Hepatocyte (in vitro differentiated cells): ENCODE results near the gene FAM227B. TPM values are rescaled to one million over a fixed set of nuclear protein-coding genes. Genes with fewer than 3 reads are reported as not detected.
"Not testable (repeated sequence)": the region's sequence is repeated elsewhere in the genome, so short reads cannot be mapped to it uniquely, and the experiment has no call there.

Experiments used
- DNase-seq: peaks from one replicate; pipeline ENCODE4 v3.0.0-alpha.2; 2016; ENCODE audit warnings: low spot score
- H2AFZ ChIP-seq: fragments of 200-600 bp; sonication (generic); 2 replicates; pipeline ENCODE4 v1.6.0; 2016; ENCODE audit warnings: antibody characterized with exemption, mild to moderate bottlenecking
- H3K27ac ChIP-seq: fragments of 200-600 bp; sonication (generic); 2 replicates; pipeline ENCODE4 v1.5.1; 2016; ENCODE audit warnings: mild to moderate bottlenecking
- H3K27me3 ChIP-seq: fragments of 200-600 bp; sonication (generic); 2 replicates; pipeline ENCODE4 v1.6.1; 2016
- H3K36me3 ChIP-seq: fragments of 200-600 bp; sonication (generic); replicated peaks from 2 replicates; pipeline ENCODE4 v1.5.1; 2016; ENCODE audit warnings: low read depth; ENCODE audit not compliant: insufficient read depth
- H3K4me1 ChIP-seq: fragments of 200-600 bp; sonication (generic); 2 replicates; pipeline ENCODE4 v1.5.1; 2016; ENCODE audit warnings: mild to moderate bottlenecking, moderate library complexity; ENCODE audit not compliant: insufficient read depth
- H3K4me2 ChIP-seq: fragments of 200-600 bp; sonication (generic); 2 replicates; pipeline ENCODE4 v1.6.0; 2016
- H3K4me3 ChIP-seq: fragments of 200-600 bp; sonication (generic); 2 replicates; pipeline ENCODE4 v1.5.1; 2016; ENCODE audit warnings: mild to moderate bottlenecking
- H3K79me2 ChIP-seq: fragments of 200-600 bp; sonication (generic); 2 replicates; pipeline ENCODE4 v1.6.0; 2017; ENCODE audit warnings: mild to moderate bottlenecking
- H3K9me2 ChIP-seq: fragments of 200-600 bp; sonication (generic); replicated peaks from 2 replicates; pipeline ENCODE4 v1.6.0; 2017; ENCODE audit warnings: mild to moderate bottlenecking; ENCODE audit not compliant: insufficient read depth
- H3K9me3 ChIP-seq: fragments of 200-600 bp; sonication (generic); 2 replicates; pipeline ENCODE4 v1.5.1; 2016; ENCODE audit warnings: low read depth, mild to moderate bottlenecking
- H4K20me1 ChIP-seq: fragments of 200-600 bp; sonication (generic); 2 replicates; pipeline ENCODE4 v1.6.0; 2016; ENCODE audit warnings: mild to moderate bottlenecking; ENCODE audit not compliant: insufficient read depth, poor library complexity, severe bottlenecking
- EZH2 ChIP-seq: fragments of 200-600 bp; sonication (generic); IDR thresholded peaks from 2 replicates; pipeline ENCODE4 v1.6.1; 2016; ENCODE audit warnings: antibody characterized with exemption, mild to moderate bottlenecking, borderline replicate concordance
- EZH2phosphoT487 ChIP-seq: fragments of 200-600 bp; sonication (generic); IDR thresholded peaks from one replicate; pipeline ENCODE4 v1.6.1; 2018; ENCODE audit warnings: antibody characterized with exemption, mild to moderate bottlenecking, low read depth, moderate library complexity; ENCODE audit not compliant: unreplicated experiment, severe bottlenecking
- WGBS: methylation state at CpG from one replicate; pipeline ENCODE4 v1.1.6; 2016; ENCODE audit warnings: low lambda C conversion rate; ENCODE audit errors: missing lambda C conversion rate; 5-methylcytosine and 5-hydroxymethylcytosine counted together
- polyA plus RNA-seq: library from polyadenylated mRNA; unstranded; fragments of >200 nt; fragmentation: Nextera tagmentation; extraction: Ambion mirVana; gene quantifications from 2 replicates; pipeline ENCODE4 v1.2.1, GENCODE V29; 2016
- total RNA-seq: library from RNA; depleted of rRNA; stranded (reverse); fragments of >200 nt; gene quantifications from 2 replicates; pipeline ENCODE4 v1.2.3, GENCODE V29; 2014
- TF ChIP-seq, protein P1 (sequence below): fragments of 200-600 bp; sonication (generic); IDR thresholded peaks from 2 replicates; pipeline ENCODE4 v1.5.1; 2016; ENCODE audit warnings: antibody characterized with exemption, mild to moderate bottlenecking; ENCODE audit not compliant: poor library complexity

FAM227B gene
- total and polyA plus RNA-seq, 2 experiments from 2014 or later, result 4.5 to 9.2 TPM

DNA sequence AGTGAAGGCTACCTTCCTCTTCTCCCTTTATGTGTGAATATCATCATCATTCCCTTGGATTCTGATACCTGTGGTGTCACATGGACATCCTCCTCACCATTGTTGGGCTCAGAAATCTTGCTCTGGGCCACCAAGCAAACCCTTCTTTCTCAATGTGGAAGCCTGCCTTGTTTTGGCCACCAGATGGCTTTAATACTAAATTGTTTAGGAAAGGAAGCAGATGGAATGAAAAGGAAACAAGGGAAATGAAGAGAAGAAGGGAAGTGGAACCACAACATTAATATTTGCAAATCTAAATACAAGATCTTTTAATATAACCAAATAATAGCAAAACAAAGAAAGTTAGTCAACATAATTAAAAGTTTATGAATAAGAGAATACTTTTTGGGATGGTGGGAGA is 14.0 kb downstream of the FAM227B start:
- no peaks in the 10 kb centered on the region for H4K20me1 ChIP-seq
- H3K27ac ChIP-seq, result no peak overlapping the region

DNA sequence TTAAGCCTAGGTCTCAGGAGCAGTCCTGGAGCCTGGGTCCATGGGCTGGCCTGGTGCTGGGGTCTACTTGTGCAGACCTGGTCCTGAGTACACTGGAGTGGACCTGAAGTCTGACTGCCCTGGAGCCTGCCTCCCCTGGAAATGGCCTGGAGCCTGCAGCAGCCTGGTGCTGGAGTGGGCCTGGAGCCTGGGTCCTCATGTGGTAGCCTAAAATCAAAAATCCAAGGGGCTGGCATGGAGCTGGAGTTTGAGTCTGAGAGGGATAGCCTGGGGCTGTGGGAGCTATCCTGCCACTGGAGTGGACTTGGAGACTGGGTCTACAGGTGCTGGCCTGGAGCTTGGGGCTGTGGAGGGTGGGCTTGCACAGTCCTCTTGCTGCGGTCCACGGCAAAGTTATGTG is 15.0 kb downstream of the FAM227B start:
- TF ChIP-seq EZH2phosphoT487, result no peak
- TF ChIP-seq, protein P1, sequence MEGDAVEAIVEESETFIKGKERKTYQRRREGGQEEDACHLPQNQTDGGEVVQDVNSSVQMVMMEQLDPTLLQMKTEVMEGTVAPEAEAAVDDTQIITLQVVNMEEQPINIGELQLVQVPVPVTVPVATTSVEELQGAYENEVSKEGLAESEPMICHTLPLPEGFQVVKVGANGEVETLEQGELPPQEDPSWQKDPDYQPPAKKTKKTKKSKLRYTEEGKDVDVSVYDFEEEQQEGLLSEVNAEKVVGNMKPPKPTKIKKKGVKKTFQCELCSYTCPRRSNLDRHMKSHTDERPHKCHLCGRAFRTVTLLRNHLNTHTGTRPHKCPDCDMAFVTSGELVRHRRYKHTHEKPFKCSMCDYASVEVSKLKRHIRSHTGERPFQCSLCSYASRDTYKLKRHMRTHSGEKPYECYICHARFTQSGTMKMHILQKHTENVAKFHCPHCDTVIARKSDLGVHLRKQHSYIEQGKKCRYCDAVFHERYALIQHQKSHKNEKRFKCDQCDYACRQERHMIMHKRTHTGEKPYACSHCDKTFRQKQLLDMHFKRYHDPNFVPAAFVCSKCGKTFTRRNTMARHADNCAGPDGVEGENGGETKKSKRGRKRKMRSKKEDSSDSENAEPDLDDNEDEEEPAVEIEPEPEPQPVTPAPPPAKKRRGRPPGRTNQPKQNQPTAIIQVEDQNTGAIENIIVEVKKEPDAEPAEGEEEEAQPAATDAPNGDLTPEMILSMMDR, result no peak
- TF ChIP-seq EZH2, result no peak
- no peaks in the 10 kb centered on the region for H3K36me3 ChIP-seq
- no peak overlapping the region for H3K4me3 ChIP-seq
- no peak overlapping the region for H2AFZ ChIP-seq
- no peaks in the 10 kb centered on the region for H3K4me1 ChIP-seq
- no peaks in the 10 kb centered on the region for H3K9me2 ChIP-seq
- no peak overlapping the region for H3K4me2 ChIP-seq
- no peak for DNase-seq
- 100% methylated on average over 2 of the region's 2 CpGs for WGBS
- H4K20me1 ChIP-seq, result no peaks in the 10 kb centered on the region
- no peaks in the 10 kb centered on the region for H3K27me3 ChIP-seq
- H3K27ac ChIP-seq, result no peak overlapping the region
- no peaks in the 10 kb centered on the region for H3K79me2 ChIP-seq
- H3K9me3 ChIP-seq, result no peaks in the 10 kb centered on the region

More for the DNA sequence above, 14.0 kb downstream of the FAM227B start:
- Histone ChIP-seq H3K36me3 (no peaks in the 10 kb centered on the region), H3K4me2 (no peak overlapping the region), H3K4me1 (no peaks in the 10 kb centered on the region), H3K27me3 (no peaks in the 10 kb centered on the region), H3K9me3 (no peaks in the 10 kb centered on the region), H3K4me3 (no peak overlapping the region), H3K9me2 (no peaks in the 10 kb centered on the region), H3K79me2 (no peaks in the 10 kb centered on the region), H2AFZ (no peak overlapping the region)
- TF ChIP-seq, protein P1, result no peak
- no peak for TF ChIP-seq EZH2
- no peak for TF ChIP-seq EZH2phosphoT487
- no peak for DNase-seq

DNA sequence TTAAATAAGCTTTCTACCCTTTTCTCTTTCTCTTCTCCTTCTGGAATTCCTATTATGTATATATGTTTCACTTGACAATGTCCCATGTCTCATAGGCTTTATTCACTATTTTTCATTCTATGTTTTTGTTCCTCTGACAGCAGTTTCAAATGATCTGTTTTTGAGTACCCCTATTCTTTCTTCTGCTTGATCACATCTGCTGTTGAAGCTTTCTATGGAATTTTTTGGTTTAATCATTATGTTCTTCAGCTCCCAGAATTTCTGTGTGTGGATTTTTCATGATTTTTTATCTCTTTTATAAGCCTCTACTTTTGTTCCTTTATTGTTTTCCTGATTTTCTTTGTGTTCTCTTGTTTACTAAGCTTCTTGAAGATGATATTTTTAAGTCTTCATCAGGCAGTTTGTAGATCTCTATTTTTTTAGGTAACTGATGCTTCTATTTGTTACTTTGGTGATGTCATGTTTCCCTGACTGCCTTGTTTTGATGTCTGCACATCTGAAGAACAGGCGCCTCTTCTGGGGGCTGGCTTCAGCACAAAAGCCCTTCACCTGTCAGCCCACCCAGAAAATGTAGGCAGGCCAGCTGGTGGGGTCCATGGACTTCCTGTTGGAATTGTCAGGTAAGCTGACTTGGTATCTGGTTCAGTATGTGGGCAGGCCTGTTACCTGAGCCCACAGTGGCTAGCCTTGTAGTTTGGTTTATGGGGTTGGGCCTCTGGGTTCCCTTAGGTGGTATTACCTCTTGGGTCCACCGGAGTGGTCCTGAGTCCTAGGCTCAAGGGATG is 15.8 kb downstream of the FAM227B start:
- no peak overlapping the region for H2AFZ ChIP-seq
- peaks cover 1% of the 10 kb centered on the region for H3K9me3 ChIP-seq
- no peaks in the 10 kb centered on the region for H3K4me1 ChIP-seq
- no peaks in the 10 kb centered on the region for H3K79me2 ChIP-seq
- H3K27me3 ChIP-seq, result no peaks in the 10 kb centered on the region
- H3K36me3 ChIP-seq, result no peaks in the 10 kb centered on the region
- no peaks in the 10 kb centered on the region for H4K20me1 ChIP-seq
- no peak for DNase-seq
- no peak overlapping the region for H3K27ac ChIP-seq
- TF ChIP-seq EZH2 (no peak), EZH2phosphoT487 (no peak)
- TF ChIP-seq, protein P1, result no peak
- H3K9me2 ChIP-seq, result no peaks in the 10 kb centered on the region
- no peak overlapping the region for H3K4me2 ChIP-seq
- 86% methylated on average over 2 of the region's 2 CpGs for WGBS
- no peak overlapping the region for H3K4me3 ChIP-seq

GRCh38 chr15:49592829-49593316 is 27.7 kb downstream of the FAM227B start:
- H3K79me2 ChIP-seq, H4K20me1 ChIP-seq, H3K4me2 ChIP-seq, H2AFZ ChIP-seq, H3K4me3 ChIP-seq, H3K27me3 ChIP-seq, DNase-seq, H3K36me3 ChIP-seq, H3K9me2 ChIP-seq, H3K27ac ChIP-seq, H3K4me1 ChIP-seq, H3K9me3 ChIP-seq: not testable (repeated sequence)
- WGBS, result 90% methylated on average over 12 of the region's 12 CpGs
